PC-9 (cell line): ENCODE data around the gene EGR4. TPM values are rescaled to one million over a fixed set of nuclear protein-coding genes. Genes with fewer than 3 reads are reported as not detected.
A peak's percentile ranks its signal among the peaks of the same experiment; 100 is the strongest.
"Not testable (repeated sequence)": the region's sequence is repeated elsewhere in the genome, so short reads cannot be mapped to it uniquely, and the experiment has no call there.

Experiments used
- BruUV-seq: library from RNA; stranded (reverse); fragments of 400-500 nt; replicated peaks from 2 replicates; lab custom pipeline; 2021; lab: Mats Ljungman, UMichigan
- CTCF ChIA-PET: fragments of 300-600 bp; sonication (Branson Sonifier 250); formaldehyde crosslinking; loops from one replicate; lab custom pipeline; 2022; ENCODE audit warnings: antibody characterized with exemption; lab: Charles Lee
- POLR2A ChIA-PET: fragments of 300-600 bp; sonication (Branson Sonifier 250); formaldehyde crosslinking; loops from one replicate; lab custom pipeline; 2022; ENCODE audit warnings: antibody characterized with exemption; ENCODE audit not compliant: unreplicated experiment; lab: Charles Lee
- DNase-seq, 2 experiments: peaks; one replicate each; pipeline versions ENCODE4 v3.0.0 to v3.0.0-alpha.2; 2015 to 2022; ENCODE audit warnings: mixed read lengths in 1 of 2
- H2AFZ ChIP-seq: fragments of 200-600 bp; sonication (generic); 2 replicates; pipeline ENCODE4 v1.8.1; 2017; ENCODE audit warnings: antibody characterized with exemption
- H3F3A ChIP-seq: fragments of 200-600 bp; sonication (generic); 2 replicates; pipeline ENCODE4 v1.8.1; 2017; ENCODE audit warnings: antibody characterized with exemption, mild to moderate bottlenecking, low read depth; ENCODE audit not compliant: insufficient read depth
- H3K27ac ChIP-seq: fragments of 200-600 bp; sonication (generic); 2 replicates; pipeline ENCODE4 v1.6.1; 2016; ENCODE audit warnings: mixed run types
- H3K27me3 ChIP-seq: fragments of 200-600 bp; sonication (generic); 2 replicates; pipeline ENCODE4 v1.6.1; 2016; ENCODE audit warnings: low read depth, mixed run types; ENCODE audit not compliant: insufficient read depth
- H3K36me3 ChIP-seq: fragments of 200-600 bp; sonication (generic); 2 replicates; pipeline ENCODE4 v1.6.1; 2016; ENCODE audit warnings: low read depth, mixed run types
- H3K4me1 ChIP-seq: fragments of 200-600 bp; sonication (generic); replicated peaks from 2 replicates; pipeline ENCODE4 v1.6.1; 2016; ENCODE audit warnings: mixed run types; ENCODE audit not compliant: insufficient read depth
- H3K4me2 ChIP-seq: fragments of 200-600 bp; sonication (generic); 2 replicates; pipeline ENCODE4 v1.6.1; 2017; ENCODE audit warnings: mixed run types
- H3K4me3 ChIP-seq: fragments of 200-600 bp; sonication (generic); 2 replicates; pipeline ENCODE4 v1.6.1; 2016; ENCODE audit warnings: mixed run types
- H3K79me2 ChIP-seq: fragments of 200-600 bp; sonication (generic); 2 replicates; pipeline ENCODE4 v1.6.1; 2017; ENCODE audit warnings: low read depth, mixed run types
- H3K9me2 ChIP-seq: fragments of 200-600 bp; sonication (generic); 2 replicates; pipeline ENCODE4 v1.8.1; 2017; ENCODE audit warnings: mild to moderate bottlenecking; ENCODE audit not compliant: insufficient read depth
- H3K9me3 ChIP-seq: fragments of 200-600 bp; sonication (generic); 2 replicates; pipeline ENCODE4 v1.8.1; 2016; ENCODE audit warnings: low read depth; ENCODE audit not compliant: insufficient read depth
- H4K20me1 ChIP-seq: fragments of 200-600 bp; sonication (generic); 2 replicates; pipeline ENCODE4 v1.8.1; 2017; ENCODE audit not compliant: insufficient read depth
- CTCF ChIP-seq: fragments of 200-600 bp; sonication (generic); conservative IDR thresholded peaks from 2 replicates; pipeline ENCODE4 v1.6.1; 2017; ENCODE audit warnings: mixed run types, antibody characterized with exemption, mild to moderate bottlenecking, moderate library complexity
- EZH2 ChIP-seq: fragments of 200-600 bp; sonication (generic); IDR thresholded peaks from 2 replicates; pipeline ENCODE4 v1.8.0; 2017; ENCODE audit warnings: antibody characterized with exemption, low read depth
- intact Hi-C: fragments of 100-400 bp; cut with micrococcal nuclease; formaldehyde crosslinking; loops from one replicate; pipeline ENCODE4 v1.10.0; 2022; ENCODE audit not compliant: unreplicated experiment
- total RNA-seq: library from RNA; stranded (reverse); gene quantifications from 2 replicates; pipeline ENCODE4 v1.2.3, GENCODE V29; 2021

The EGR4 gene
- total RNA-seq, 1 experiment from 2014 or later = not detected

DNA sequence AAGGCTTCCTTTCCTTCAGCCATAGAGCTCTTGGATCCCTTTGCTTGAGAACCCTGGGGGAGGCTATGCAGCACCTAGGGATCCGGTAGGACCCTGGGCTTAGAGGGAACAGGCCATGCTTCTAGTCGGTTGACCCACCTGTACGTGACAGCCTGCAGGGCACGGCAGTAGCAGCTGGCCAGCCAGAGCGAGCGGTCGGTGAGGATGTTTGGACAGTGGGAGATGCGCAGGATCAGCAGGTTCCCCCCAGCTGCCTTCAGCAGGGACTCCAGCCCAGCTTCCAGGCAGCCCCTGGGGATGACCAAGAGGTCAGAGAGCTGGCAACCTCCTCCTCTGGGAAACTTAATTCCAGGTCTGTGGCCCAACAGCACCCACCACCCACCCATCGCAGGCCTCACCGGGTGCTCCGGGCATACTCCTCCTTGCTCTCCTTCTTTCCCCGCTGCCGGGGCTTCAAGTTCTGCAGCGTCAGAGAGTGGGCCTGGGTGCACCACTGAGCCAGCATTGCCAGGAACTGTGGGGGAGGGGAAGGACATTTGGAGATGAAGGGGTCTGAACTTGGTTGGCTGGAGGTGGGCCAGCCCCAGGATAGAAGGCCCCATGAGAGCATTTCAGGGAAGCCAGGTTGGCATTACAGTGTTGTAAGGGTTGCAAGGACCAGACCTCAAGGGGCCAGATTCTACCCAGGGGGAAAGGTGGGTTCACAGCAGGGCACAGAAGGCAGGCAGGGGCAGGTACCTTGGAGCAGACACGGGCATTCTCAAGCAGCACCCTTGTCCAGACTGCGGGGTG lies 29.6 kb downstream of the EGR4 start:
- Histone ChIP-seq H3K27ac (no peak overlapping the region), H3K9me3 (no peaks in the 10 kb centered on the region), H3K36me3 (peaks cover 3% of the 10 kb centered on the region; the same call in 1 of the 2 replicates), H4K20me1 (peaks cover 13% of the 10 kb centered on the region; the same call in 1 of the 2 replicates), H3K4me2 (no peak overlapping the region), H3K4me3 (no peak overlapping the region), H3K79me2 (no peaks in the 10 kb centered on the region), H2AFZ (no peak overlapping the region), H3K9me2 (no peaks in the 10 kb centered on the region), H3F3A (no peaks in the 10 kb centered on the region), H3K27me3 (no peaks in the 10 kb centered on the region), H3K4me1 (no peaks in the 10 kb centered on the region)
- no TSS peak for BruUV-seq
- intact Hi-C loops = no loop called here
- CTCF ChIA-PET = interaction anchor here (0.7 kb wide), 1 partner anchor 11 kb away, joined by 3 read pairs; no protein-coding TSS in a partner anchor
- peak in 1 of 2 experiments; percentile 22 for DNase-seq
- no peak for TF ChIP-seq EZH2
- POLR2A ChIA-PET = no interaction called here

DNA sequence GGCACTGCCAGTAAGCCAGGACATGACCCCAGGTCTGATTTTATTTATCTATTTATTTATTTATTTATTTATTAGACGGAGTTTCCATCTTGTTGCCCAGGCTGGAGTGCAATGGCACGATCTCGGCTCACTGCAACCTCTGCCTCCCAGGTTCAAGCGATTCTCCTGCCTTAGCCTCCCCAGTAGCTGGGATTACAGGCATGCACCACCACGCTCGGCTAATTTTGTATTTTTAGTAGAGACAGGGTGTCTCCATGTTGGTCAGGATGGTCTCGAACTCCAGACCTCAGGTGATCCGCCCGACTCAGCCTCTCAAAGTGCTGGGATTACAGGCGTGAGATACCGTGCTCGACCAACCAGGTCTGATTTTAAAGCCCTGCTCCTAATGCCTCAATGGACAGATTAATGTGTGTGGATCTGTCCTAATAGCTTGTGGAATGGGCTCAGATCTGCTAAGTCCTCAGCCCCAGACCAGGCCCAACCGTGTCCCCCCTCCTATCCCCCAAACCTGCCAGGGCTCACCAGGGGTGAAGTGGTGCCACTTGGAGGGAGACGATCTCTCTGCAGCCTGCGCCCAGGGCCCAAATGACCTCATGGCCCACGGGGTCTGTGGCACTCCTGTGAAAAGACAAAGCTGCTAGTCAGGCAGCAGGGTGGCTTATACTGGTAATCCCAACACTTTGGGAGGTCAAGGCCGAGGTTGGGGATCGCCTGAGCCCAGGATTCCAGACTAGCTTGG lies 30.5 kb downstream of the EGR4 start:
- not testable (repeated sequence) for BruUV-seq
- CTCF ChIA-PET = interaction anchor here (0.7 kb wide), 1 partner anchor 10 kb away, joined by 3 read pairs; no protein-coding TSS in a partner anchor

DNA sequence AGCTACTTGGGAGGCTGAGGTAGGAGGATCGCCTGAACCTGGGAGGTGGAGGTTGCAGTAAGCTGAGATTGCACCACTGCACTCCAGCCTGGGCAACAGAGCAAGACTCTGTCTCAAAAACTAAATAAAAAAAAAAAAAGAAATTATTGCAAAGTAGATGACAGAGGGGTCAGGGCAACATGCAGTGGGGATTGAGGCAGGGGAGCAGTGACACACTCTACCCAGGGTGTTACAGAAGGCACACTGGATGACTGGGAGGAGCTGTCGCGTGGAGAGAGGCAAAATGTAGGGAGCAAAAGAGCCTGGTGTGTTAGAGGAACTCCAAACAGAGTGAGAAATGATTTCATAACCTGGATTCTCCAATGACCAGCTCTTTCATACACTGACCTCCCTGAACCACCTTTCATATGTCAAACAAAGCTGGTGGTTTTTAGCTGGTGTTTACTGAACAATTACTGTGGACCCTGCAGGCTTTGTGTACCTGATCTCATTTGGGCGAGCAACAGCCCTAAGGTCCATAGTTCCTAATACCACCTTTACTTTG lies 31.2 kb downstream of the EGR4 start:
- Histone ChIP-seq H3K9me3 (no peaks in the 10 kb centered on the region), H3K36me3 (peaks cover 3% of the 10 kb centered on the region; the same call in 1 of the 2 replicates), H3K4me3 (no peak overlapping the region), H3K4me2 (no peak overlapping the region), H4K20me1 (peaks cover 9% of the 10 kb centered on the region; the same call in 1 of the 2 replicates), H3K4me1 (no peaks in the 10 kb centered on the region), H3K27ac (no peak overlapping the region), H3K27me3 (no peaks in the 10 kb centered on the region), H3K9me2 (no peaks in the 10 kb centered on the region), H3F3A (no peaks in the 10 kb centered on the region), H2AFZ (no peak overlapping the region), H3K79me2 (no peaks in the 10 kb centered on the region)
- intact Hi-C loops = no loop called here
- DNase-seq = no peak
- POLR2A ChIA-PET = no interaction called here
- TF ChIP-seq EZH2 (no peak), CTCF (no peak)
- CTCF ChIA-PET = no interaction called here
- BruUV-seq = no TSS peak

More for the DNA sequence above, 30.5 kb downstream of the EGR4 start:
- H3K9me2 ChIP-seq, H3K36me3 ChIP-seq, H3K4me3 ChIP-seq, H2AFZ ChIP-seq, H3K9me3 ChIP-seq, H3K27me3 ChIP-seq, POLR2A ChIA-PET, H3K4me2 ChIP-seq, H3K79me2 ChIP-seq, H3F3A ChIP-seq, H3K27ac ChIP-seq, H4K20me1 ChIP-seq, DNase-seq, intact Hi-C loops, H3K4me1 ChIP-seq: not testable (repeated sequence)
